GM12872 (cell line): Measurements from ENCODE around the gene ERP27.

Experiments used
- CTCF ChIP-seq: IDR thresholded peaks from 3 replicates; pipeline ENCODE4 v1.5.1; 2011; ENCODE audit warnings: low read depth, mild to moderate bottlenecking, low read length, moderate library complexity; ENCODE audit not compliant: insufficient read depth

Gene ERP27

GRCh38 chr12:14938301-14938700 lies at the start of gene ERP27:
Gene ERP27, minus strand, starts transcription at chr12:14938537. Its CDS starts 29 bp downstream, at chr12:14938508.
- no peak for TF ChIP-seq CTCF

DNA sequence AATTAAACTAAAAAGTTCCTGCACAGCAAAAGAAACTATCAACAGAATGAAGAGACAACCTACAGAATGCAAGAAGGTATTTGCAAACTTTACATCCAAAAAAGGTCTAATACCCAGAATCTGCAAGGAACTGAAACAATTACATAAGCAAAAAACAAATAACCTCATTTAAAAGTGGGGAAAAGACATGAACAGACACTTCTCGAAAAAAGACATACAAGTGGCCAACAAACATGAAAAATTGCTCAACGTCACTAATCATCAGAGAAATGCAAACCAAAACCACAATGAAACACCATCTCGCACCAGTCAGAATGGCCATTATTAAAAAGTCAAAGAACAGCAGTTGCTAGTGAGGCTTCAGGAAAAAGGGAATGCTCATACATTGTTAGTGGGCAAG lies 49.7 kb upstream of the ERP27 start:
- TF ChIP-seq CTCF: no peak

DNA sequence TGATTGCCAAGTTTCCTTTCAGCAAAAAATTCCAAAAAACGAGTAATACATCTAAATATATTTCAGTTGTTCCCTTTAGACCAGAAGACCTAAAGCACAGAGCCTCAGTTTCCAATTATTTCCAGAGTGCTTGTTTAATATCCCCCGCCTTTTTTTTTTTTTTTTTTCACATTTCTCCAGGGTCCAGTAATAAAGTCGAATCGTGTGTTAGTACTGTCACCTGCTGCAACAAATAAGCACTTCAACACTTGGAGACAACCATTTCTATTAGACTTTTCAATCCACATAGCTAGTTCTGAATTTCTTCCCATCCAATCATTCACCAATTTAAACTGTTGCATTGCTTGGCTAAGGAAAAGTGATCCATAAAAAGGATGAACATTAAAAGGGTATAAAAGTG lies 48.1 kb upstream of the ERP27 start:
- no peak for TF ChIP-seq CTCF

- TF ChIP-seq CTCF: no peak
These were observed 46.5 kb upstream of the ERP27 start for GRCh38 chr12:14984766-14985285.

DNA sequence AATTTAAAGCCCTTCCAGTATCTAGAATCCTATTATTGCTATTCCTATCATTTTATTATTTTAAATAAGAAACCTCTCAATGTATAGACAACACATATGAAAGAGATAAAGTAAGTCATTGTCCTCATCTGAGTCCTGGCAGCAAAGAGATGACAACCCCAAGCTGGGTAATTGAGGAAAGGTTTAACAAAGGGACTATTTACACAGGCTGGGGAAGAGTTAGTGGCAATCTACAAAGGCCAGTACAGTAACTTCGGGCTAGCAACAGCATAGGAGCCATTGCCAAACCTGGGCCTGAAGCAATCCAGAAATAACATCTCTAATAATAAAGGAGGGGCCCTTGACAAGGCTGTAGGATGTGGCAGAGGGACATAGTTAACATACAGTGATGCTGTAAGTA lies 45.7 kb upstream of the ERP27 start:
- TF ChIP-seq CTCF: no peak

- no peak for TF ChIP-seq CTCF
These were observed 44.7 kb upstream of the ERP27 start for GRCh38 chr12:14982991-14983390.

- TF ChIP-seq CTCF: no peak
These were observed 44.2 kb upstream of the ERP27 start for GRCh38 chr12:14982562-14982961.
